ENCODE data around the gene IL3. TPM values are rescaled to one million over a fixed set of nuclear protein-coding genes. Genes with fewer than 3 reads are reported as not detected.

IL3 gene
- total RNA-seq, 1 donor from 2014 or later, result not detected

GRCh38 chr5:132112111-132112510 lies 51.7 kb downstream of the IL3 start:
- DNase-seq (ENCODE audit: low spot score), result no peak

Other genes with a start within 250 kb of the IL3 start
- not detected for gene MEIKIN, start 115.0 kb upstream of the IL3 start, total RNA-seq
- gene ACSL6, start 49.0 kb upstream of the IL3 start, total RNA-seq, result 0.81 TPM
- not detected for gene CSF2, start 13.1 kb downstream of the IL3 start, total RNA-seq
- 39.7 TPM for gene P4HA2, start 167.2 kb downstream of the IL3 start, total RNA-seq
- gene PDLIM4, start 197.0 kb downstream of the IL3 start, total RNA-seq, result 33.9 TPM
- 3.1 TPM for gene SLC22A4, start 233.7 kb downstream of the IL3 start, total RNA-seq

All from ureter (tissue), 1 donor.